K562 (cell line): ENCODE measurements around the gene TRDMT1. TPM values are rescaled to one million over a fixed set of nuclear protein-coding genes. Genes with fewer than 3 reads are reported as not detected.

ENCODE experiments used
- CREBBP ChIP-seq: IDR thresholded peaks from one replicate; pipeline ENCODE4 v1.6.1; 2012; ENCODE audit warnings: low read depth, mild to moderate bottlenecking, control low read depth, inconsistent platforms, low read length
- E4F1 ChIP-seq: fragments of 250-450 bp; sonication (Bioruptor Pico); IDR thresholded peaks from 2 replicates; pipeline ENCODE4 v1.5.0; 2021; ENCODE audit warnings: mild to moderate bottlenecking, borderline replicate concordance
- EZH2 ChIP-seq: IDR thresholded peaks from 2 replicates; pipeline ENCODE4 v1.6.1; 2012; ENCODE audit warnings: low read depth, mild to moderate bottlenecking, inconsistent platforms, low read length, borderline replicate concordance
- GMEB1 ChIP-seq: fragments of 250-450 bp; sonication (Bioruptor Pico); IDR thresholded peaks from 2 replicates; pipeline ENCODE4 v1.4.0; 2020; ENCODE audit warnings: mild to moderate bottlenecking
- HCFC1 ChIP-seq: IDR thresholded peaks from 2 replicates; pipeline ENCODE4 v1.6.1; 2012; ENCODE audit warnings: low read depth, low read length, improper control_type of control experiment
- HNRNPK ChIP-seq: fragments of 200-400 bp; formaldehyde crosslinking; IDR thresholded peaks from one replicate; pipeline ENCODE4 v1.6.1; 2018; ENCODE audit warnings: mild to moderate bottlenecking, low read depth, low read length; ENCODE audit not compliant: poor library complexity, severe bottlenecking
- POLR2H ChIP-seq: IDR thresholded peaks from 2 replicates; pipeline ENCODE4 v1.6.1; 2016; ENCODE audit warnings: missing genetic modification characterization, low read depth, mild to moderate bottlenecking, control low read depth, missing compliant biosample characterization, moderate library complexity
- PTBP1 ChIP-seq: fragments of 200-400 bp; formaldehyde crosslinking; IDR thresholded peaks from 2 replicates; pipeline ENCODE4 v1.6.1; 2017; ENCODE audit warnings: low read depth, low read length
- RBM14 ChIP-seq: fragments of 200-400 bp; formaldehyde crosslinking; IDR thresholded peaks from 2 replicates; pipeline ENCODE4 v1.6.1; 2018; ENCODE audit warnings: low read depth, mild to moderate bottlenecking, low read length, moderate library complexity, borderline replicate concordance; ENCODE audit not compliant: insufficient read depth
- RFX1 ChIP-seq: fragments of 450-650 bp; IDR thresholded peaks from 2 replicates; pipeline ENCODE4 v1.6.1; 2016; ENCODE audit warnings: mild to moderate bottlenecking, moderate library complexity
- STAG1 ChIP-seq: sonication (generic); formaldehyde crosslinking; IDR thresholded peaks from 2 replicates; pipeline ENCODE4 v1.5.0; 2020; ENCODE audit warnings: missing genetic modification reagents, borderline replicate concordance
- TCF7 ChIP-seq: sonication (generic); IDR thresholded peaks from 2 replicates; pipeline ENCODE4 v1.6.1; 2016; ENCODE audit warnings: antibody characterized with exemption, borderline replicate concordance
- ZNF644 ChIP-seq: fragments of 200-800 bp; sonication (Bioruptor generic); IDR thresholded peaks from 2 replicates; pipeline ENCODE4 v1.6.1; 2016; ENCODE audit warnings: low read depth, missing genetic modification characterization, missing compliant biosample characterization
- polyA plus RNA-seq, 8 experiments: library from polyadenylated mRNA; depleted of rRNA in 4 of 8; stranded (reverse) in 5 of 8; unstranded in 3 of 8; fragments of >200 nt; fragmentation: Nextera tagmentation in 2 of 8; fragmentation: Illumina TruSeq in 1 of 8; extraction: Ambion mirVana in 2 of 8; extraction: Trizol in 1 of 8; gene quantifications; 2 replicates each; pipeline versions ENCODE4 v1.2.1 to v1.2.3, GENCODE V29; 2011 to 2014; ENCODE audit warnings: inconsistent platforms in 1 of 8, missing spikeins in 1 of 8
- total RNA-seq, 7 experiments: library from RNA; depleted of rRNA in 6 of 7; stranded (reverse); fragments of >200 nt in 6 of 7; fragmentation: Illumina TruSeq in 2 of 7; extraction: Trizol in 2 of 7; gene quantifications; 2 replicates each; pipeline versions ENCODE4 v1.2.1 to v1.2.3, GENCODE V29; 2011 to 2021; ENCODE audit warnings: low replicate concordance in 1 of 7
- TF ChIP-seq, protein P1 (sequence below): sonication (generic); formaldehyde crosslinking; IDR thresholded peaks from 2 replicates; pipeline ENCODE4 v1.8.0; 2022; ENCODE audit warnings: missing genetic modification reagents, mild to moderate bottlenecking, moderate library complexity, borderline replicate concordance
- TF ChIP-seq, protein P2 (sequence below): fragments of 250-450 bp; sonication (Bioruptor Pico); IDR thresholded peaks from 2 replicates; pipeline ENCODE4 v1.9.0; 2021; ENCODE audit warnings: mild to moderate bottlenecking, inconsistent platforms
- TF ChIP-seq, protein P3 (sequence below), 2 experiments: fragments of 200-800 bp in 1 of 2; sonication (Bioruptor generic) in 1 of 2; sonication (generic) in 1 of 2; formaldehyde crosslinking in 1 of 2; IDR thresholded peaks in 1 of 2; conservative IDR thresholded peaks in 1 of 2; 2 replicates each; pipeline versions ENCODE4 v1.5.0 to v1.6.1; 2016 to 2020; ENCODE audit warnings: missing compliant biosample characterization in 1 of 2, missing genetic modification characterization in 1 of 2, missing genetic modification reagents in 1 of 2

TRDMT1 gene
- total and polyA plus RNA-seq, 9 of the 15 experiments (the other 6 are each of a cell fraction or from before 2014, with no cell fraction given), result 5.4 to 12.6 (median 9.3) TPM

- no peak for TF ChIP-seq E4F1 (CRISPR knock-in tag)
- no peak for TF ChIP-seq PTBP1
- no peak for TF ChIP-seq RFX1
- no peak for TF ChIP-seq TCF7
- no peak for TF ChIP-seq EZH2
- TF ChIP-seq, protein P1, sequence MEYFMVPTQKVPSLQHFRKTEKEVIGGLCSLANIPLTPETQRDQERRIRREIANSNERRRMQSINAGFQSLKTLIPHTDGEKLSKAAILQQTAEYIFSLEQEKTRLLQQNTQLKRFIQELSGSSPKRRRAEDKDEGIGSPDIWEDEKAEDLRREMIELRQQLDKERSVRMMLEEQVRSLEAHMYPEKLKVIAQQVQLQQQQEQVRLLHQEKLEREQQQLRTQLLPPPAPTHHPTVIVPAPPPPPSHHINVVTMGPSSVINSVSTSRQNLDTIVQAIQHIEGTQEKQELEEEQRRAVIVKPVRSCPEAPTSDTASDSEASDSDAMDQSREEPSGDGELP (CRISPR knock-in tag), result peak; percentile 87
- TF ChIP-seq CREBBP, result no peak
- no peak for TF ChIP-seq ZNF644 (tag)
- no peak for TF ChIP-seq HNRNPK
- peak; percentile 76 for TF ChIP-seq POLR2H (tag)
- TF ChIP-seq, protein P2, sequence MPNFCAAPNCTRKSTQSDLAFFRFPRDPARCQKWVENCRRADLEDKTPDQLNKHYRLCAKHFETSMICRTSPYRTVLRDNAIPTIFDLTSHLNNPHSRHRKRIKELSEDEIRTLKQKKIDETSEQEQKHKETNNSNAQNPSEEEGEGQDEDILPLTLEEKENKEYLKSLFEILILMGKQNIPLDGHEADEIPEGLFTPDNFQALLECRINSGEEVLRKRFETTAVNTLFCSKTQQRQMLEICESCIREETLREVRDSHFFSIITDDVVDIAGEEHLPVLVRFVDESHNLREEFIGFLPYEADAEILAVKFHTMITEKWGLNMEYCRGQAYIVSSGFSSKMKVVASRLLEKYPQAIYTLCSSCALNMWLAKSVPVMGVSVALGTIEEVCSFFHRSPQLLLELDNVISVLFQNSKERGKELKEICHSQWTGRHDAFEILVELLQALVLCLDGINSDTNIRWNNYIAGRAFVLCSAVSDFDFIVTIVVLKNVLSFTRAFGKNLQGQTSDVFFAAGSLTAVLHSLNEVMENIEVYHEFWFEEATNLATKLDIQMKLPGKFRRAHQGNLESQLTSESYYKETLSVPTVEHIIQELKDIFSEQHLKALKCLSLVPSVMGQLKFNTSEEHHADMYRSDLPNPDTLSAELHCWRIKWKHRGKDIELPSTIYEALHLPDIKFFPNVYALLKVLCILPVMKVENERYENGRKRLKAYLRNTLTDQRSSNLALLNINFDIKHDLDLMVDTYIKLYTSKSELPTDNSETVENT (CRISPR knock-in tag), result peak; percentile 49; the same call in 1 of the 2 replicates
- TF ChIP-seq GMEB1 (CRISPR knock-in tag), result no peak; the same call in 1 of the 2 replicates
- no peak for TF ChIP-seq STAG1 (CRISPR knock-in tag)
- TF ChIP-seq HCFC1, result peak; percentile 29; the same call in 1 of the 2 replicates
- 0 out of 2 replicates have a peak, but pooled peaks have one; percentile 26 for TF ChIP-seq RBM14
- TF ChIP-seq, protein P3, sequence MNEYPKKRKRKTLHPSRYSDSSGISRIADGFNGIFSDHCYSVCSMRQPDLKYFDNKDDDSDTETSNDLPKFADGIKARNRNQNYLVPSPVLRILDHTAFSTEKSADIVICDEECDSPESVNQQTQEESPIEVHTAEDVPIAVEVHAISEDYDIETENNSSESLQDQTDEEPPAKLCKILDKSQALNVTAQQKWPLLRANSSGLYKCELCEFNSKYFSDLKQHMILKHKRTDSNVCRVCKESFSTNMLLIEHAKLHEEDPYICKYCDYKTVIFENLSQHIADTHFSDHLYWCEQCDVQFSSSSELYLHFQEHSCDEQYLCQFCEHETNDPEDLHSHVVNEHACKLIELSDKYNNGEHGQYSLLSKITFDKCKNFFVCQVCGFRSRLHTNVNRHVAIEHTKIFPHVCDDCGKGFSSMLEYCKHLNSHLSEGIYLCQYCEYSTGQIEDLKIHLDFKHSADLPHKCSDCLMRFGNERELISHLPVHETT (CRISPR knock-in tag; conservative IDR thresholded peaks at IDR 0.05 in 1 of 2, IDR thresholded peaks at IDR 0.05 in 1 of 2), result peak in 1 of 2 experiments; percentile 83; a peak in 2 of 4 replicates
Observed at GRCh38 chr10:17228091-17229015, 26.9 kb upstream of the TRDMT1 start, which contains the start of gene VIM (continued).
